GM21526 (cell line): ENCODE data around the gene GPX7.

Experiments
- ATAC-seq: cut with Tn5 transposase; IDR thresholded peaks from one replicate; pipeline ENCODE4 v1.9.1; 2021; ENCODE audit warnings: moderate library complexity; ENCODE audit not compliant: unreplicated experiment, low FRiP score

Gene GPX7

DNA sequence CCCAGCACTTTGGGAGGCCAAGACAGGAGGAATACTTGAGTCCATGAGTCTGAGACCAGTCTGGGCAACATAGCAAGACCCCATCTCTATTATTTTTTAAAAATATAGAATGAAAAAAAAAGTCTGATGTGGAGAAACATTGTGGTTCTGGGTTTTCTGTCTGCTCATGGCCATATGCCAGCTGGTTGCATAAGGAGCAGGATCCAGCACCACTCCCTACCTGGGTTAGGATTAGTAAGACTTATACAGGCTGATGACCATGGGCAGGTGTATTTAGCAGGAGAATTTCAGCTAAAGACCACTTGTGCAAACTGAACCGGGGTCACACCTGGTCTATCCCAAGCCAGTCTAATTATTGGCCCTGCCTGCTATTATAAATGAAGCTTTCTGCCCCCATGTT is 16.7 kb upstream of the GPX7 start:
- ATAC-seq = no peak

DNA sequence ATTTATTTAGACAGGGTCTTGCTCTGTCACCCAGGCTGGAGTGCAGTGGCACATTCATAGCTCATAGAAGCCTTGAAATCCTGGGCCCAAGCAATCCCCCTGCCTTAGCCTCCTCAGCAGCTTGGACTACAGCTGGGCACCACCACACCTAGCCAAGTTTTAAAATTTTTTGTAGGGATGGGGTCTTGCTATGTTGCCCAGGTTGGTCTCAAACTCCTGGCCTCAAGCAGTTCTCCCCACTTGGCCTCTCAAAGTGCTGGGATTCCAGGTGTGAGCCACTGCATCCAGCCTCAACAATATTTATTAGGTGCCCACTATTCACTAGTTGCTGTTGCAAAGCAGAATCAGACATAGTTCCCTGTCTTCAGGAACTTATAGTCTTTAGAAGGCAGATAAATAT is 14.1 kb upstream of the GPX7 start:
- ATAC-seq = no peak

DNA sequence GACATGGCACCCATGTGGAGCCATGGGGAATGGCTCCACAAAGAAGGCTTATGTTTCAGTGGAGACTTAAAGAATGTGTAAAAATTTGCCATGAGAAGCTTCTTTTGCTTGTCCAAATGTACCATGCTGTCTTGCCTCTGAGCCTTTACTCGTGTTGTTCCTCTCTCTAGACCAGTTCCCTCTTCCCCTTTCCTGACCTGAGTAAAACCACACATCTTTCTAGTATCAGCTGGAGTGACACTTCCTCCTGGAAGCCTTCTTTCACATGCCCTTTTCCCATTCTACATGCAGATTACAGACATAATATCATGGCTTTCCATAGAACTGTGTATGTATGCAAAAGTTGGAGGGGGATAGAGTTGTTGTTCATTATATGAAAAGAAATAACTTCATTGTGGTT is 13.6 kb upstream of the GPX7 start:
- no peak for ATAC-seq

DNA sequence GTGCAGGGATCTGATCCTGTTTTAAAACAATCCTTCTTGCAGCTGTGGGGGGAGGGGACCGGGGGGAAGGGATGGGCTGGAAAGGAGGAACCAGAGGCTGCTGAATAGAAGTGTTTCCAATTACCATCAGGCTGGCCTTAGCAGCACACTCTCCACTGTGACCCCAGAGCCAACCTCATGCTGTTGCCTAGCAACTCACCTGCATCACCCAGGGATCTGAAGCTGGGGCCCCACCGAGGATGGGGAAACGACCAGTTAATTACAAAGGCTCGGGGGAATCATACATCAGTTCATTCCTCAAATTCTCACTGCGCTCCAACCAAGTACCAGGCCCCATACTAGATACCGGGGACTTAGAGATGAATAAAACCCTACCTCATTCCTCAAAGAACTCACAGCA is 11.9 kb upstream of the GPX7 start:
- no peak for ATAC-seq

DNA sequence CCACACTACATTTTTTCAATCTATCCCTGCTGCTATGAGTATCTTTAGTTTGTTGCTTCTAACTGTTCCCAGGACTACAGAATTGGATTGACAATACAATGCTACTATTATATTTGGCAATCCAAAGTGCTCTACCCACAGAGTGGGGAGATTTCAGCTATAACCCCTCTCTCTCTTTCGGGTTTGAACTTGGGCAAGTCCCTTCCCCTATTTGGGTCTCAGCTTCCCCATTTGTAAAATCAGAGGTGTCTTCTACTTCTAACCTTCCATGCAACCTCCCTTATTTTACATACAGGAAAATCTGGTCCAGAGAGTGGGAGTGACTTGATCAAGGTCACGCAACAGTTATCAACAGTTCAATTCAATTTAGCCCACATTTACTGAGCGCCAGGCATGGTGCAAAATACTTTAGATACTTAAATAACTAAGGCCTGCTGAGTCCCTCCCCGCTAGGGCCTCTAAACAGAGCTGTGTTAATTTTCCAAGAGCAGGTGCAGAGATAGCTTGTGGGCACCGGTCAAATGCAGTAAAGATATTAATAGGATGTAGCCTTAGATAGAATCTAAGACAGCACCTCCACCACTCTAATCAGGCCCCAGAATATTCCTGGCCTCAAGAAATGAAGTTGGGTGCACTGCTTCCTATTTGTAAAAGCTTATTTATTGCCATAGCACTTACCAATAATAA is 9.4 kb upstream of the GPX7 start:
- ATAC-seq = no peak

DNA sequence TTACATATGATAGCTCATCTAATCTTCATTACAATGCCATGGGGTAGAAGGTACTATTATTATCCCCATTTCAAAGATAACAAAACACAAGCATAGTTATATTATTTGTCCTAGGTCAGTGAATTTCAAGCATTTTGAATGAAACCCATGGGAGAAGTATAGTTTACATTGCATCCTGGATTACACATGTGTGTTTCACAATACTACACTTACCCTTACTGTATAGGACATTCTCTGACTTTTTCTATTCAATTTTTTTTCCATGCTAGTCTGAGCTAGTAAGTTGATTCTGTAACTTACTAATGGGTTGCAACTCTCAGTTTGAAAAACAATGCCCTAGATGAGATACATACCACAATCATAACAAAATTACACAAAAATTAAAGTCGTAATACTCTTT is 8.7 kb upstream of the GPX7 start:
- ATAC-seq = no peak

DNA sequence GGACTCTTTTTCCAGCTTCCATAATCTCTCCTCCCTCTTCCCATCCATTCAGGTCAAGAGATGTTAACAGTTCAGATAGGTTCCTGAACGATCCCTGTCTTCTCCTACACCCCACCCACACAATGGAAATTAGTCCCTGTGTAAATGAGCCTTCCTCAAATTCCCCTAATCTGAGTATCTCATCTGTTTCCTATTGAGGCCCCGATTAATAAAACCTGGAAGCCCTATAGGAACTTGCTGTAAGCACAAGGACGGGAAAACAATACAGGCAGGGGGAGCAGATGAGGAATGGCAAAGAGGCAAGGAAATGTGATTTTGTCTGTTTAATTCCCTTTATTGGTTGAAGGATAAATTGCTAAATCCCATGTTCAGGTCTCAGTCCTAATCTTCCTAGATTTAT is 7.1 kb upstream of the GPX7 start:
- no peak for ATAC-seq

DNA sequence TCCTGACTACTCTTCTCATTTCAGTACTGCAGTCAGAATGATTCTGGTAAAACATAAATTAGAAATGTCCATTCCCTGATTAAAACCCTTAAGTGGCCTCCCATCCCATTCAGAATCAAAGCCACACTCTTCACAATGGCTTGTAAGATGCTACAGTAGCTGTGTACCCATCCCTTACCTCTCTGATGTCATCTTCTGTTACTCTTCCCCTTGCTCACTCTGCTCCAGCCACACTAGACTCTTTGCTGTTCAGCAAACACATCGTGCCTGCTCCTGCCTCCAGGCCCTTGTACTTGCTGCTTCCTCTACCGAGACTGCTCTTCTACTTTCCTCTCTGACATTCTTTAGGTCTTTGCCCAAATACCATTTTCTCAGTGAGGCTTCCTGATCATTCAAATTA is 4.3 kb upstream of the GPX7 start:
- no peak for ATAC-seq

DNA sequence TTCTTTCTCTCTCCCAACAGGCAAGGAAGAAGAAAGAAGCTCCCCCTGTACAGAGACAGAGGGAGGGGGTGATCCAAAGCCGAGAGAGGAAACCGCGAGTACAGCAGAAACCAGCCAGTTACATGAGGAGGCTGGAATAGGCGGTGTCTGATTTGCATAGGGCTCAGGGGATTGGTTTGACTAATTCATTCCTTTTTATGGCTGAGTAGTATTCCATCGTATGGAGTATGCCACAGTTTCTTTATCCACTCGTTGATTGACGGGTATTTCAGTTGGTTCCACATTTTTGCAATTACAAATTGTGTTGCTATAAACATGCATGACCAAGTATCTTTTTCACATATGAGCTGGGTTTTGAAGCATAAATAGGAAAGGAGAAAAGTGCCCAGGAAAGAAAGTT is 3.4 kb upstream of the GPX7 start:
- no peak for ATAC-seq

DNA sequence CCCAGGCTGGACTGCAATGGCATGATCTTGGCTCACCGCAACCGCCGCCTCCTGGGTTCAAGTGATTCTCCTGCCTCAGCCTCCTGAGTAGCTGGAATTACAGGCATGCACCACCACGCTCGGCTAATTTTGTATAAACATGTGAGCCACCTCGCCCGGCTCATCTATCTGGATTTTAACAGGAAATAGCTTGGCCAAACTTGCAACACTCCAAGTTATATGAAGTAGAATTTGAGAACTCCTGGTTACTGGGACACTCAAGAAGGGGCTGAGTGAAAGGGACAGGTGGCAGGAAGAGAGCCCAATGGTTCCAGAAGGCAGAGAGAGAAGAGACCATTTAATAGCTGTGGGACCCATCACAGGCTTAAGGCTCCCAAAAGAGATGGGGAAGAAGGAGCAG is 2.9 kb upstream of the GPX7 start:
- ATAC-seq = no peak

DNA sequence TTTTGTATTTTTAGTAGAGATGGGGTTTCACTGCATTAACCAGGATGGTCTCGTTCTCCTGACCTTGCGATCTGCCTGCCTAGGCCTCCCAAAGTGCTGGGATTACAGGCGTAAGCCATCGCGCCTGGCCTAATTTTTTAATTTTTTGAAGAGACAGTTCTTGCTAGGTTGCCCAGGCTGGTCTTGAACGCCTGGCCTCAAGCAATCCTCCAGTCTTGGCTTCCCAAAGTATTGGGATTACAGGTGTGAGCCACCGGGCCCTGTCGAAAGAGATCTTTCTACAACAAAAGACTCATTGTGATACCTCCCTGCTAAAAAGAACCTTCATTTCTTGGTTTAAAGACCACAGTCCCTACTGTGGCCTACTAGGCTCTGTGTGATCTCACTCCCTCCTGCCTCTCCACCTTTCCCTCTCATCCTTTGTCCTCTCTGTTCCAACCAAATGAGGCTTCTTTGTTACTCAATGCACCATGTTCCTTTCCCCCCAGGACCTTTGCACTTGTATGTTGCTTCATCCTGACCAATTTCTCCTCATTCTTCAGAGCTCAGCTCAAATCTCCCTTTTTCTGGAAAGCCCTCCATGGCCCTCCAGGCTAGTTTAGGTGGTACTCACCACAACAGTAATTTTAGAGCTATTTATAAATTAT is 1.5 kb upstream of the GPX7 start:
- ATAC-seq = no peak

DNA sequence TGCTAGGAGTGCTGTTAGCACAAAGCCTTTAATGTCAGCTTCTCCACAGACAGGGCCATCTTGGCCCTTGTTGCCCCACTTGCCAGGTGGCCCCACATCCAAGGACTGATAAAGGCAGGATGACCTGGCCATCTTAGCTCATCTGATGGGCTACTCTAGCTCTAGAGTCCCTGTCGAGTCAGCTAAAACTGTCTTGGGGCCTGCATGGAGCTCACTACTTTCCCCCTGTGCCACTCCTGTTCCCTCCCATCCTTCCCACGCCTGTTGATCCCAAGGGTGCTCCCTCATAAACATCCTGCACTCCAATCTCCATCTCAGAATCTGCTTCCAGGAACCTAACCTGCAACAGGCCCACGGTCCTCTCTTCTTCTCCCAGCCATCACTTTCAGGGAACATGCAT is 652 bp upstream of the GPX7 start:
- ATAC-seq = no peak

DNA sequence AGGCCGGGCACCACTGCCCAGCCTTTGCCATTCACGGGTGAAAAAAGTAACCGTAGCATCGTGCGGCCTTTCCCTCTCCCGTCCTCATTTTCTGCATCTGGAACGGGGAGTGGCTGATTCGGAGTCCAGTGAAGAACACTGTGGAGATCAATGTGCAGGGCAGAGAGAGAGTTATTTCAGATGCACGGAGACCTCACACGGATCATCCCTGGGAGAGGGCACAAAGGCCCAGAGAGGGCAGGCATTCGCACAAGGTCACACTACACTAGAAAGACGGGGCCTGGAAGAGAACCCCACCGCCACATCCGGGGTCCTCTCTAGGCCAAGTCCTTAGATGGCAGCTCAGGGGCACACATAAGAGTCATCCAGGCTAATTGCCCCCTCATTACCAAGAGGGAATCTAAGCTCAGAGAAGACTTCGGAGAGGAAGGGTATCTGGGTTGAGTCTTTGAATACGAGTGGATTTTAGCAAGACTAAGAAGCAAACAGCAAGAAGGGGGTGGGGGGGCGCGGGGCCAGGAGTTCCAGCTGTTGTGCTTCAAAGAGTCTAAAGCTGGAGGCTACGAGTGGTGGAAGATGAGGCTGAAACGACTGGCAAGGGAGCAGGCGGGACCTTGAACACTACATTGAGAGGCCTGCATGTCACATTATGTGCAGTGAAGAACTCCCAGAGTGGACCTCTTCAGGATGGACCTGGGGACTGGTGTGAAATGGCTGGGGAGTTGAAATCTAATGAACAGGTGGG is 857 bp downstream of the GPX7 start:
- ATAC-seq = no peak

DNA sequence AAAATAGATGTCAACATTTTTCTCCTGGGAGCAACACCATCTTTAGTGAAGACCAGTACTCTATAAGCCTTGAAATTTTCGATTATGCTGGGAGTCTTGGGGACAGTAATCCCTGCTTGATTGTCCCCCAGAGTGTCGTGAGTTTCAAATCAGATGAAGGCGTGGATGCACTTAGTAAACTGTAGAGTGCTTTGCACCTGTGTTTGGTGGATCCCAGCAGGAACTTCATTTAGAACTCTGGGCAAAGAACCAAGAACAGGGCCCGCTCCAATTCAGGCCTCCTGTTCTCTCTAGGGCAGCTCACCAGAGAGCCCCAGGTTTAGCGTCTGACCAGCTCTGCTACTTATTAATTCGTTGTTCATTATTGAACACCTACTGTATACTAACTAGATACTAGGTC is 1.5 kb downstream of the GPX7 start:
- no peak for ATAC-seq

DNA sequence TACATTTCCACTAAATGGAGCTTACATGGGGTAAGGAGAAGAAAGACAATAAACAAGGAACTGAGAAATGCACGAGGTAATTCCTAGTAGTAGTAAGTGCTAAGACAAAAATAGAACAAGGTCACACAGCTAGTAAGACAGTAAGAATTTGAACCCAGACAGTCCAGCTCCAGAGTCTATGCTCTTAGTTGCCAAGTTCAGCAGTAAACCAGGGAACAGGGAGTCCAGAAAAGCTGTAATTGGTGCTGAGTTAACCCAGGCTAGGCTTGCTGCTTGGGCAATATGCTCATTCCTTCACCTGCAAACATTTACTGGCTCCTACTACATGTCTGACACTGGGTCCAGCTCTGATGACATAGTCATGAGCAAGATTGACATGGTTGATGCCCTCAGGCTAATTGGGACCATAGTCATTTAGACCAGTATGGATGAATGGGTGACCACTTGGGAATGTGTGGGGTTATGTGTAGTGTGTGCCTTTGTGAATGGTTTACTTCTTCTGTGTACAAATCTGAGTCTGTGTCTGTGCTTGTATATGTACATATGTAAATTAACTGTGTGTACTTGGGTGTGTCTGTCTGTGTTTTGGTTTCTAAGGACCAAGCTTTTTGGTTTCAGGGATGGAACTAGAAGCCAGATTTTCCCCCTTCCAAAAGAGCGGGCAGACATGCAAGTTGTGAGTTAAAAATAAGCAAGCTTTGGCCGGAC is 2.0 kb downstream of the GPX7 start:
- no peak for ATAC-seq

DNA sequence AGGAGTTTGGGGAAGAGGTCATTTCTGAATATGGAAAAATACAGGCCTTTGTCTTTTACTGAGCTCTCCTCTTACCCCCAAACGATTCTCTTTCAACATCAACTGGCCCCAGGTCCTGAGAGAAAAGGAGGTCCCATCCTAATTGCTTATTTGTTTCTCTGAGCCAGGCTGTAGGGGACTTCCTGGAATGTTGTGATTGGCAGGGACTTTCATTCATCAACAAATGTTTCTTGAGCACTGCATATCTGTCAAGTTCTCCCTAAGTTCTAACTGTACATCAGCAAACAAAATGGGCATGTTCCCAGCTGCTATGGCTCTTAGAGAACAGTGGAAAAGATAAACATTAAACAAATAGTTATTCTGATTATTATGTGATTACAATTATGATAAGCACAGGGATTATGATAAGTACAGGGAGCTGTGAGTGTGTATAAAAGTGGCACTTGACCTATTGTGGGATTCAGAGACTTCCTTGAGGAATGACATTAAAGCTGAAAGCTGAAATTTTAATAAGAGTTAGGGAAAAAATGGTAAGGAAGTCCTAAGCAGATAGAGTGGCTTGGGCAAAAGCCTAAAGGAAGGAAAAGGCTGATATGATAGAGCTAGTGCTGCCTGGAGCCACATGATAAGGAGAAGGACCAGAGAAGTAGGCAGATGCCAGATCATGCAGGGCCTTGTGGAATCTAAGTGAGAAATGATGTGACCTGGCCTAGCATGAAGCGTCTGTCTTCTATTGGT is 11.6 kb downstream of the GPX7 start:
- ATAC-seq = no peak

DNA sequence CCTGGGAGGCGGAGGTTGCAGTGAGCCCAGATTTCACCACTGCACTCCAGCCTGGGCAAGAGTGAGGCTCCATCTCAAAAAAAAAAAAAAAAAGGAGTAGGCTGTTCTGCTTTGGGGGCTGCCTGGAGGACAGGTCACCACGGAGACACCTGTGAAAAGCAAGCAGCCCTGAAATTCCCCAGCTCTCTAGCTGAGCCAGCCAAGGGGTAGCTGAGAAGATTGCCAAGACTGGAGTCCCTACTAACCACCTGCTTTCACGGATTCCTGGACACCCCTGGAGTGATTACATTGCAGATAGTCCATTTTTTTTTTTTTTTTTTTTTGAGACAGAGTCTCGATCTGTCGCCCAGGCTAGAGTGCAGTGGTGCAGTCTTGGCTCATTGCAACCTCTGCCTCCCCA is 12.5 kb downstream of the GPX7 start:
- ATAC-seq = no peak

DNA sequence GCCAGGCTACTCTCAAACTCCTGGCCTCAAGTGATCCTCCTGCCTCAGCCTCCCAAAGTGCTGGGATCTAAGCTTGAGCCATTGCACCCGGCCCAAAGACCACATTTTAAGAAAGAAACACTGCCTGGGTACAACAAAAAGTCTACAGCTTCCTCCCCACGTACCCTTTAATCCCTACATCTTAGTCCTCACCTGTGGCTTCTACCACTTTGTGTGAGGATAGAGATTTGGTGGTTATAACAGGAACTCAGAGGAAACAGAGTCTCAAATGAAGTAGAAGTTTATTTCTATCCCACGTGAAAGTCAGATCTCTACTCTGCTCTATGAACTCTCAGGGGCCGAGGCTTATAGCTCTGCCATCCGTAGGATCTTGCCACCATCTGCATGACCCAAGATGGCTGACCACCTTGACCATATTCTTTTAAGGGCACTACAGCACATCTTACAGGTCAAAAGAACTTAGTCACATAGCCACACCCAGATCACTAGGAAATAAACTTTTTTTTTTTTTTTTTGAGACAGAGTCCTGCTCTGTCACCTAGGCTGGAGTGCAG is 13.4 kb downstream of the GPX7 start:
- no peak for ATAC-seq

DNA sequence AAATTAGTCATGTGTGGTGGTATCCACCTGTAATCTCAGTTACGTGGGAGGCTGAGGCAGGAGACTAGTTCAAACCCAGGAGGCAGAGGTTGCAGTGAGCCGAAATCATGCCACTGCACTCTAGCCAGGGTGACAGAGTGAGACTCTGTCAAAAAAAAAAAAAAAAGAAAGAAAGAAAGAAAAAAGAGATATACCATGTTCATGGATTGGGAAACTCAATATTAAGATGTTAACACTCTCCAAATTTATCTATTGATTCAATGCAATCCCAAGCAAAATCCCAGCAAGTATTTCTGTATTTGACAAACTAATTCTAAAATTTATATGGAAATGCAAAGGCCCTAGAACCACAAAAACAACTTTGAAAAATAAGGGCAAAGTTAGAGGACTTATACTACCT is 19.8 kb downstream of the GPX7 start:
- ATAC-seq = no peak

DNA sequence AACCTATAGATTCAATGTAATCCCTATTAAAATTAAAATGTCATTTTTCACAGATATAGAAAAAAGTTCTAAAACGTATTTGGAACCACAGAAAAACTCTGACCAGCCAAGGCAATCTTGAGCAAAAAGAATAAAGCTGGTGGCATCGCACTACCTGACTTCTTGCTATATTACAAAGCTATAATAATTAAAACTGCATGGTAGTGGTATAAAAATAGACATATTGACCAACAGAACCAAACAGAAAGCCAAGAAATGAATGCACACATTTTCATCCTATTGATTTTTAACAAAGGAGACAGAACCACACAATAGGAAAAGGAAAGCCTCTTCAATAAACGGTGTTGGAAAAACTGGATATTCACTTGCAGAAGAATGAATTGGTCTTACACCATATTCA is 21.6 kb downstream of the GPX7 start:
- ATAC-seq = no peak
